Loucy (cell line): Measurements from ENCODE around the gene SRSF4.

Experiments
- CTCF ChIP-seq: fragments of 200-600 bp; sonication (generic); conservative IDR thresholded peaks from 2 replicates; pipeline ENCODE4 v1.5.1; 2014; ENCODE audit warnings: mild to moderate bottlenecking, antibody characterized with exemption, low read length
- EZH2phosphoT487 ChIP-seq: fragments of 200-600 bp; IDR thresholded peaks from 2 replicates; pipeline ENCODE4 v1.6.1; 2018; ENCODE audit warnings: antibody characterized with exemption, mild to moderate bottlenecking, moderate library complexity, borderline replicate concordance

- TF ChIP-seq CTCF (no peak), EZH2phosphoT487 (no peak)
Observed at GRCh38 chr1:29217633-29218032, 35.9 kb upstream of the SRSF4 start.
